Measurements from ENCODE around the gene FXYD6.

DNA sequence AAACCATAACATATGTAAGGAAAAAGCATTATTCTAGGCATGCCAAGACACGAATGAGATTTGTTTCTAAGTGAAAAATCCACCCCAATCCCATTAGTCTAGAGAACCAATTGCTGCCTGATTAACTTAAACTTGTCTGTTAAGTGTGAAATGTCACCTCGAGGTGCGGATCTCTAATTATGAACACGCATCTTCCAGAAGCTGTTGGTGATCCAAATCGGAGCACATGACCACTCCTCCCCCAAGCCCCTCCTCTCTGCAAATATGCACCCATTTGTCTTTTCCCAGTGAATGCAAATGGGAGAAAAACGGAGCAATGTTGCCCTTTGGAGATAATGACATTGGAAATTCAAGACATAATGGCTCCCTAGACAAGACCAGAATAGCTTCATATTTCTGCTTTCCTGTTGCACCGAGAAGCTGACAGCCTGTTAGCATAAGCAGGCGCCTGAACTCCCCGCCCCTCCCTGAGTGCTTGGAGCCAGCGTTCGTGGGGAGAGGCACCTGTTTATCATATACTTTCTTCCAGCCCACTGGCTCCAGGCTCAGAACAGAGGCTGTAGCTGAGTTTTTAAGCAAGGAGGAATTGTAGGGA lies 6.0 kb upstream of the FXYD6 start:
- TF ChIP-seq, protein P1, sequence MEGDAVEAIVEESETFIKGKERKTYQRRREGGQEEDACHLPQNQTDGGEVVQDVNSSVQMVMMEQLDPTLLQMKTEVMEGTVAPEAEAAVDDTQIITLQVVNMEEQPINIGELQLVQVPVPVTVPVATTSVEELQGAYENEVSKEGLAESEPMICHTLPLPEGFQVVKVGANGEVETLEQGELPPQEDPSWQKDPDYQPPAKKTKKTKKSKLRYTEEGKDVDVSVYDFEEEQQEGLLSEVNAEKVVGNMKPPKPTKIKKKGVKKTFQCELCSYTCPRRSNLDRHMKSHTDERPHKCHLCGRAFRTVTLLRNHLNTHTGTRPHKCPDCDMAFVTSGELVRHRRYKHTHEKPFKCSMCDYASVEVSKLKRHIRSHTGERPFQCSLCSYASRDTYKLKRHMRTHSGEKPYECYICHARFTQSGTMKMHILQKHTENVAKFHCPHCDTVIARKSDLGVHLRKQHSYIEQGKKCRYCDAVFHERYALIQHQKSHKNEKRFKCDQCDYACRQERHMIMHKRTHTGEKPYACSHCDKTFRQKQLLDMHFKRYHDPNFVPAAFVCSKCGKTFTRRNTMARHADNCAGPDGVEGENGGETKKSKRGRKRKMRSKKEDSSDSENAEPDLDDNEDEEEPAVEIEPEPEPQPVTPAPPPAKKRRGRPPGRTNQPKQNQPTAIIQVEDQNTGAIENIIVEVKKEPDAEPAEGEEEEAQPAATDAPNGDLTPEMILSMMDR (IDR thresholded peaks at IDR 0.05 in 2 of 3, conservative IDR thresholded peaks at IDR 0.05 in 1 of 3; ENCODE audit: insufficient read depth in 2 of 3, low read depth in 1 of 3, low read length in 3 of 3), result no peak
- TF ChIP-seq POLR2AphosphoS5 (IDR thresholded peaks at IDR 0.05; ENCODE audit: control insufficient read depth, insufficient read depth, low read depth, low read length), result no peak
- TF ChIP-seq, protein P2, sequence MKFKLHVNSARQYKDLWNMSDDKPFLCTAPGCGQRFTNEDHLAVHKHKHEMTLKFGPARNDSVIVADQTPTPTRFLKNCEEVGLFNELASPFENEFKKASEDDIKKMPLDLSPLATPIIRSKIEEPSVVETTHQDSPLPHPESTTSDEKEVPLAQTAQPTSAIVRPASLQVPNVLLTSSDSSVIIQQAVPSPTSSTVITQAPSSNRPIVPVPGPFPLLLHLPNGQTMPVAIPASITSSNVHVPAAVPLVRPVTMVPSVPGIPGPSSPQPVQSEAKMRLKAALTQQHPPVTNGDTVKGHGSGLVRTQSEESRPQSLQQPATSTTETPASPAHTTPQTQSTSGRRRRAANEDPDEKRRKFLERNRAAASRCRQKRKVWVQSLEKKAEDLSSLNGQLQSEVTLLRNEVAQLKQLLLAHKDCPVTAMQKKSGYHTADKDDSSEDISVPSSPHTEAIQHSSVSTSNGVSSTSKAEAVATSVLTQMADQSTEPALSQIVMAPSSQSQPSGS (CRISPR knock-in tag; IDR thresholded peaks at IDR 0.05), result no peak
- no peak for TF ChIP-seq TARDBP (IDR thresholded peaks at IDR 0.05)
- TF ChIP-seq, protein P3, sequence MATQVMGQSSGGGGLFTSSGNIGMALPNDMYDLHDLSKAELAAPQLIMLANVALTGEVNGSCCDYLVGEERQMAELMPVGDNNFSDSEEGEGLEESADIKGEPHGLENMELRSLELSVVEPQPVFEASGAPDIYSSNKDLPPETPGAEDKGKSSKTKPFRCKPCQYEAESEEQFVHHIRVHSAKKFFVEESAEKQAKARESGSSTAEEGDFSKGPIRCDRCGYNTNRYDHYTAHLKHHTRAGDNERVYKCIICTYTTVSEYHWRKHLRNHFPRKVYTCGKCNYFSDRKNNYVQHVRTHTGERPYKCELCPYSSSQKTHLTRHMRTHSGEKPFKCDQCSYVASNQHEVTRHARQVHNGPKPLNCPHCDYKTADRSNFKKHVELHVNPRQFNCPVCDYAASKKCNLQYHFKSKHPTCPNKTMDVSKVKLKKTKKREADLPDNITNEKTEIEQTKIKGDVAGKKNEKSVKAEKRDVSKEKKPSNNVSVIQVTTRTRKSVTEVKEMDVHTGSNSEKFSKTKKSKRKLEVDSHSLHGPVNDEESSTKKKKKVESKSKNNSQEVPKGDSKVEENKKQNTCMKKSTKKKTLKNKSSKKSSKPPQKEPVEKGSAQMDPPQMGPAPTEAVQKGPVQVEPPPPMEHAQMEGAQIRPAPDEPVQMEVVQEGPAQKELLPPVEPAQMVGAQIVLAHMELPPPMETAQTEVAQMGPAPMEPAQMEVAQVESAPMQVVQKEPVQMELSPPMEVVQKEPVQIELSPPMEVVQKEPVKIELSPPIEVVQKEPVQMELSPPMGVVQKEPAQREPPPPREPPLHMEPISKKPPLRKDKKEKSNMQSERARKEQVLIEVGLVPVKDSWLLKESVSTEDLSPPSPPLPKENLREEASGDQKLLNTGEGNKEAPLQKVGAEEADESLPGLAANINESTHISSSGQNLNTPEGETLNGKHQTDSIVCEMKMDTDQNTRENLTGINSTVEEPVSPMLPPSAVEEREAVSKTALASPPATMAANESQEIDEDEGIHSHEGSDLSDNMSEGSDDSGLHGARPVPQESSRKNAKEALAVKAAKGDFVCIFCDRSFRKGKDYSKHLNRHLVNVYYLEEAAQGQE (IDR thresholded peaks at IDR 0.05; ENCODE audit: borderline replicate concordance), result no peak
- TF ChIP-seq, protein P3 (CRISPR knock-in tag; IDR thresholded peaks at IDR 0.05; ENCODE audit: low read depth), result no peak
- TF ChIP-seq EZH2 (IDR thresholded peaks at IDR 0.05; ENCODE audit: borderline replicate concordance, low read depth, low read length), result no peak
- TF ChIP-seq POLR2A (conservative IDR thresholded peaks at IDR 0.05), result no peak
- no peak for TF ChIP-seq HDGF (IDR thresholded peaks at IDR 0.05)
- TF ChIP-seq HDAC6 (IDR thresholded peaks at IDR 0.05; ENCODE audit: low read depth, low read length), result no peak
- TF ChIP-seq RAD21 (CRISPR knock-in tag; conservative IDR thresholded peaks at IDR 0.05 in 1 of 2, IDR thresholded peaks at IDR 0.05 in 1 of 2), result no peak

Data from K562 (cell line).